ENCODE data around the gene SPP1. TPM values are rescaled to one million over a fixed set of nuclear protein-coding genes. Genes with fewer than 3 reads are reported as not detected.

The SPP1 gene
- total RNA-seq, 4 donors from 2014 or later = 1.4 to 13.6 (median 6.0) TPM; not detected in 1

GRCh38 chr4:88029556-88029955 lies 54.0 kb downstream of the SPP1 start:
- TF ChIP-seq POLR2A (IDR thresholded peaks at IDR 0.05) (no peak), CTCF (IDR thresholded peaks at IDR 0.05 in 4 of 5, conservative IDR thresholded peaks at IDR 0.05 in 1 of 5) (no peak)
- no peaks in the 10 kb centered on the region for H3K27me3 ChIP-seq
- no peak overlapping the region for H3K27ac ChIP-seq
- in situ Hi-C loops (cut with MboI; ENCODE audit: low sequenced_read_pairs in 4 of 4) = loop anchor here in 1 of 4 donors (25.0 kb wide), 1 partner anchor 483 kb away; the partner anchor contains the start of gene PYURF
- DNase-seq (no peak), ATAC-seq (no peak)
- H3K4me1 ChIP-seq = no peaks in the 10 kb centered on the region
- intact Hi-C loops (cut with DNase I; ENCODE audit: low total_unique reads) = no loop called here
- H3K4me3 ChIP-seq = no peak overlapping the region
- H3K9me3 ChIP-seq = no peaks in the 10 kb centered on the region
- H3K36me3 ChIP-seq = no peaks in the 10 kb centered on the region

GRCh38 chr4:88030565-88031310 lies 55.2 kb downstream of the SPP1 start:
- DNase-seq (no peak), ATAC-seq (no peak)
- in situ Hi-C loops (cut with MboI; ENCODE audit: low sequenced_read_pairs in 4 of 4) = loop anchor here (5.0 to 25.0 kb wide), 3 partner anchors 182 to 484 kb away; partner anchors contain the start of gene PYURF (in 1 of the 4)
- Histone ChIP-seq H3K9me3 (no peaks in the 10 kb centered on the region), H3K27me3 (no peaks in the 10 kb centered on the region), H3K4me3 (no peak overlapping the region), H3K27ac (no peak overlapping the region), H3K36me3 (no peaks in the 10 kb centered on the region), H3K4me1 (no peaks in the 10 kb centered on the region)
- TF ChIP-seq CTCF (IDR thresholded peaks at IDR 0.05 in 4 of 5, conservative IDR thresholded peaks at IDR 0.05 in 1 of 5) (no peak), POLR2A (IDR thresholded peaks at IDR 0.05) (no peak)
- intact Hi-C loops (cut with DNase I; ENCODE audit: low total_unique reads) = loop anchor here (10.0 kb wide), 1 partner anchor 484 kb away; no protein-coding TSS in a partner anchor

Other genes starting within 250 kb of the SPP1 start
- gene IBSP, start 176.2 kb upstream of the SPP1 start, total RNA-seq = not detected
- gene MEPE, start 142.7 kb upstream of the SPP1 start, total RNA-seq = not detected
- gene PKD2, start 31.9 kb downstream of the SPP1 start, total RNA-seq = 1 to 10 TPM; 4.1 to 7.6 (median 6.2) TPM
- gene ABCG2, start 182.9 kb downstream of the SPP1 start, total RNA-seq = under 1 TPM in 3 of 4 donors, not detected in 1; 0.22 to 0.75 (median 0.23) TPM

Data from gastrocnemius medialis (tissue), 4 donors.